ENCODE measurements around the gene CBX8.
"Not testable (repeated sequence)": the region's sequence is repeated elsewhere in the genome, so short reads cannot be mapped to it uniquely, and the experiment has no call there.

The CBX8 gene

GRCh38 chr17:79781736-79782575 is 14.9 kb downstream of the CBX8 start:
- Mint-ChIP-seq H3K4me3 (no peak overlapping the region), H3K27ac (no peak overlapping the region), H3K36me3 (peaks cover 1 to 3% of the 10 kb centered on the region in 2 donors), H3K9me3 (no peaks in the 10 kb centered on the region), H3K4me1 (peaks cover 17 to 34% of the 10 kb centered on the region in 2 donors), H3K27me3 (peaks cover 64 to 82% of the 10 kb centered on the region in 2 donors)
- DNase-seq, result no peak
- no peak for ATAC-seq (replicated peaks)

- no peak overlapping the region for H3K4me3 Mint-ChIP-seq
- peaks cover 18 to 34% of the 10 kb centered on the region in 2 donors for H3K4me1 Mint-ChIP-seq
- H3K36me3 Mint-ChIP-seq, result peaks cover 1 to 3% of the 10 kb centered on the region in 2 donors
- ATAC-seq (replicated peaks), result no peak
- no peak for DNase-seq
- H3K9me3 Mint-ChIP-seq, result no peaks in the 10 kb centered on the region
- H3K27ac Mint-ChIP-seq, result no peak overlapping the region
- H3K27me3 Mint-ChIP-seq, result peaks cover 64 to 82% of the 10 kb centered on the region in 2 donors
Measured at GRCh38 chr17:79781012-79781650, 15.7 kb downstream of the CBX8 start.

GRCh38 chr17:79779661-79780365 is 17.1 kb downstream of the CBX8 start:
- ATAC-seq (replicated peaks), result no peak
- peaks cover 60 to 78% of the 10 kb centered on the region in 2 donors for H3K27me3 Mint-ChIP-seq
- peaks cover 18 to 34% of the 10 kb centered on the region in 2 donors for H3K4me1 Mint-ChIP-seq
- no peak for DNase-seq
- H3K27ac Mint-ChIP-seq, result no peak overlapping the region
- no peaks in the 10 kb centered on the region for H3K9me3 Mint-ChIP-seq
- H3K36me3 Mint-ChIP-seq, result peaks cover 1 to 3% of the 10 kb centered on the region in 2 donors
- no peak overlapping the region for H3K4me3 Mint-ChIP-seq

GRCh38 chr17:79779084-79779529 is 17.8 kb downstream of the CBX8 start:
- no peak for DNase-seq
- Mint-ChIP-seq H3K9me3 (no peaks in the 10 kb centered on the region), H3K36me3 (peaks cover 1 to 3% of the 10 kb centered on the region in 2 donors), H3K27me3 (peaks cover 66 to 82% of the 10 kb centered on the region in 2 donors), H3K4me1 (peaks cover 18 to 34% of the 10 kb centered on the region in 2 donors), H3K4me3 (peak overlapping the region; percentile 87 to 90), H3K27ac (peak overlapping the region; percentile 84)
- ATAC-seq (replicated peaks), result no peak

GRCh38 chr17:79778504-79779083 is 18.3 kb downstream of the CBX8 start:
- Mint-ChIP-seq H3K27ac (peak overlapping the region; percentile 84), H3K4me3 (peak overlapping the region; percentile 87 to 90), H3K9me3 (no peaks in the 10 kb centered on the region), H3K27me3 (peaks cover 71 to 82% of the 10 kb centered on the region in 2 donors), H3K4me1 (peaks cover 18 to 34% of the 10 kb centered on the region in 2 donors), H3K36me3 (peaks cover 1 to 3% of the 10 kb centered on the region in 2 donors)
- ATAC-seq (replicated peaks), result peak; percentile 17 to 25
- DNase-seq, result no peak

- H3K9me3 Mint-ChIP-seq, result no peaks in the 10 kb centered on the region
- DNase-seq, result peak; percentile 58
- H3K36me3 Mint-ChIP-seq, result peaks cover 1 to 3% of the 10 kb centered on the region in 2 donors
- peak; percentile 75 to 86 for ATAC-seq (replicated peaks)
- H3K4me3 Mint-ChIP-seq, result peak within 1 kb of the TSS; percentile 87 to 90
- peak within 1 kb of the TSS; percentile 84 for H3K27ac Mint-ChIP-seq
- H3K4me1 Mint-ChIP-seq, result peaks cover 18 to 34% of the 10 kb centered on the region in 2 donors
- peaks cover 70 to 82% of the 10 kb centered on the region in 2 donors for H3K27me3 Mint-ChIP-seq
Measured at GRCh38 chr17:79777894-79778503, 18.9 kb downstream of the CBX8 start, which contains the start of gene CBX2. Gene CBX2 (plus strand): TSS chr17:79778148. CDS start chr17:79778236, 88 bp downstream.

- ATAC-seq (replicated peaks) (peak; percentile 28 to 44), DNase-seq (no peak)
- H3K27ac Mint-ChIP-seq, result peak overlapping the region; percentile 69
- peaks cover 1 to 3% of the 10 kb centered on the region in 2 donors for H3K36me3 Mint-ChIP-seq
- H3K9me3 Mint-ChIP-seq, result no peaks in the 10 kb centered on the region
- H3K4me3 Mint-ChIP-seq, result peak overlapping the region; percentile 78 to 80
- peaks cover 69 to 81% of the 10 kb centered on the region in 2 donors for H3K27me3 Mint-ChIP-seq
- peaks cover 18 to 34% of the 10 kb centered on the region in 2 donors for H3K4me1 Mint-ChIP-seq
Measured at GRCh38 chr17:79777120-79777893, 19.6 kb downstream of the CBX8 start.

- DNase-seq (no peak), ATAC-seq (replicated peaks) (no peak)
- H3K36me3 Mint-ChIP-seq, result peaks cover 1 to 3% of the 10 kb centered on the region in 2 donors
- H3K4me3 Mint-ChIP-seq, result peak overlapping the region; percentile 25 to 78
- peaks cover 61 to 79% of the 10 kb centered on the region in 2 donors for H3K27me3 Mint-ChIP-seq
- H3K27ac Mint-ChIP-seq, result peak overlapping the region; percentile 15
- no peaks in the 10 kb centered on the region for H3K9me3 Mint-ChIP-seq
- peaks cover 13 to 28% of the 10 kb centered on the region in 2 donors for H3K4me1 Mint-ChIP-seq
Measured at GRCh38 chr17:79776376-79777119, 20.3 kb downstream of the CBX8 start.

- Mint-ChIP-seq H3K27me3 (peaks cover 52 to 72% of the 10 kb centered on the region in 2 donors), H3K36me3 (peaks cover 1 to 3% of the 10 kb centered on the region in 2 donors), H3K4me3 (no peak overlapping the region), H3K4me1 (peaks cover 10 to 21% of the 10 kb centered on the region in 2 donors), H3K27ac (no peak overlapping the region), H3K9me3 (no peaks in the 10 kb centered on the region)
- no peak for ATAC-seq (replicated peaks)
- no peak for DNase-seq
Measured at GRCh38 chr17:79775632-79776031, 21.2 kb downstream of the CBX8 start.

GRCh38 chr17:79774561-79774975 is 22.3 kb downstream of the CBX8 start:
- no peak for DNase-seq
- Mint-ChIP-seq H3K4me3 (no peak overlapping the region), H3K36me3 (peaks cover 1 to 3% of the 10 kb centered on the region in 2 donors), H3K27ac (no peak overlapping the region), H3K4me1 (peaks cover 7 to 15% of the 10 kb centered on the region in 2 donors), H3K27me3 (peaks cover 49 to 71% of the 10 kb centered on the region in 2 donors), H3K9me3 (no peaks in the 10 kb centered on the region)
- ATAC-seq (replicated peaks), result no peak

- not testable (repeated sequence) for DNase-seq; H3K36me3 Mint-ChIP-seq; H3K27ac Mint-ChIP-seq; H3K4me1 Mint-ChIP-seq; H3K9me3 Mint-ChIP-seq; ATAC-seq (replicated peaks); H3K4me3 Mint-ChIP-seq
- peaks cover 50 to 74% of the 10 kb centered on the region in 2 donors for H3K27me3 Mint-ChIP-seq
Measured at GRCh38 chr17:79772726-79773125, 24.2 kb downstream of the CBX8 start.

GRCh38 chr17:79771276-79771675 is 25.6 kb downstream of the CBX8 start:
- H3K4me1 Mint-ChIP-seq, result peaks cover 0 to 2% of the 10 kb centered on the region in 2 donors
- ATAC-seq (replicated peaks) (no peak), DNase-seq (no peak)
- H3K27ac Mint-ChIP-seq, result no peak overlapping the region
- peaks cover 1 to 4% of the 10 kb centered on the region in 2 donors for H3K9me3 Mint-ChIP-seq
- H3K36me3 Mint-ChIP-seq, result no peaks in the 10 kb centered on the region
- H3K27me3 Mint-ChIP-seq, result peaks cover 44 to 73% of the 10 kb centered on the region in 2 donors
- H3K4me3 Mint-ChIP-seq, result no peak overlapping the region

All from stimulated activated naive B cell treated with anti-CD40 and anti-IgM and Interleukin-4, amounts not matched to agents 10 μg/mL and 1 μg/mL and 100 μg/mL, for 72 hours (primary cell).